Activated CD8-positive, alpha-beta memory T cell treated with anti-CD3 and anti-CD28 coated beads, Interleukin-2, amount 10 ng/mL, durations not matched to agents 7 days and 5 days (primary cell): ENCODE measurements around the gene SDHAF2. TPM values are rescaled to one million over a fixed set of nuclear protein-coding genes. Genes with fewer than 3 reads are reported as not detected.

Experiments used
- total RNA-seq, 2 experiments: library from RNA; stranded (reverse); gene quantifications; one replicate each; pipeline ENCODE4 v1.2.3, GENCODE V29; 2021

SDHAF2 gene
- total RNA-seq, 2 experiments from 2014 or later = 37.6 to 57.6 TPM

Other genes with a start within 250 kb of the SDHAF2 start
- not detected for gene PGA3, start 226.6 kb upstream of the SDHAF2 start, total RNA-seq
- gene PGA4, start 207.8 kb upstream of the SDHAF2 start, total RNA-seq = not detected
- not detected for gene PGA5, start 188.9 kb upstream of the SDHAF2 start, total RNA-seq
- gene VWCE, start 134.8 kb upstream of the SDHAF2 start, total RNA-seq = 1 to 10 TPM; 3.8 to 3.9 TPM
- gene DDB1, start 97.0 kb upstream of the SDHAF2 start, total RNA-seq = 100 to 1,000 TPM; 189 to 258 TPM
- gene TKFC, start 96.9 kb upstream of the SDHAF2 start, total RNA-seq = 10 to 100 TPM; 36.9 to 42.3 TPM
- 10 to 100 TPM; 43.9 to 51.2 TPM for gene CYB561A3, start 68.2 kb upstream of the SDHAF2 start, total RNA-seq
- gene TMEM138, start 67.8 kb upstream of the SDHAF2 start, total RNA-seq = 10 to 100 TPM; 48.3 to 60.6 TPM
- 10 to 100 TPM in 1 of 2 experiments, 1 to 10 TPM in 1; 7.8 to 15.3 TPM for gene TMEM216, start 37.5 kb upstream of the SDHAF2 start, total RNA-seq
- gene CPSF7, start 149 bp upstream of the SDHAF2 start, total RNA-seq = 100 to 1,000 TPM; 103 to 118 TPM
- under 1 TPM in 1 of 2 experiments, not detected in 1; 0.09 TPM for gene LRRC10B, start 78.6 kb downstream of the SDHAF2 start, total RNA-seq
- gene SYT7, start 151.0 kb downstream of the SDHAF2 start, total RNA-seq = not detected